ENCODE results near the gene NFAM1.

Gene NFAM1

GRCh38 chr22:42345458-42345857 is 86.7 kb downstream of the NFAM1 start:
- FAIRE-seq (no peak), DNase-seq (ENCODE audit: insufficient read length, low spot score) (no peak)
- TF ChIP-seq POU2F2 (IDR thresholded peaks at IDR 0.05; ENCODE audit: low read depth, low read length) (no peak), POLR2A (IDR thresholded peaks at IDR 0.05; ENCODE audit: low read depth, low read length) (no peak), PAX5 (IDR thresholded peaks at IDR 0.05; ENCODE audit: insufficient read depth, low read length, severe bottlenecking) (no peak), TAF1 (IDR thresholded peaks at IDR 0.05; ENCODE audit: low read depth, low read length) (no peak), SPI1 (IDR thresholded peaks at IDR 0.05; ENCODE audit: low read depth, low read length) (no peak), POLR2AphosphoS5 (IDR thresholded peaks at IDR 0.05; ENCODE audit: low read depth, low read length) (no peak)

- TF ChIP-seq TAF1 (IDR thresholded peaks at IDR 0.05; ENCODE audit: low read depth, low read length) (no peak), POU2F2 (IDR thresholded peaks at IDR 0.05; ENCODE audit: low read depth, low read length) (no peak), PAX5 (IDR thresholded peaks at IDR 0.05; ENCODE audit: insufficient read depth, low read length, severe bottlenecking) (no peak), POLR2AphosphoS5 (IDR thresholded peaks at IDR 0.05; ENCODE audit: low read depth, low read length) (no peak), SPI1 (IDR thresholded peaks at IDR 0.05; ENCODE audit: low read depth, low read length) (no peak), POLR2A (IDR thresholded peaks at IDR 0.05; ENCODE audit: low read depth, low read length) (no peak)
- FAIRE-seq, result no peak
- DNase-seq (ENCODE audit: insufficient read length, low spot score), result no peak
Observed at GRCh38 chr22:42344361-42344905, 87.8 kb downstream of the NFAM1 start.

GRCh38 chr22:42343531-42344081 is 88.6 kb downstream of the NFAM1 start:
- TF ChIP-seq POLR2AphosphoS5 (IDR thresholded peaks at IDR 0.05; ENCODE audit: low read depth, low read length) (no peak), POU2F2 (IDR thresholded peaks at IDR 0.05; ENCODE audit: low read depth, low read length) (no peak), POLR2A (IDR thresholded peaks at IDR 0.05; ENCODE audit: low read depth, low read length) (no peak), SPI1 (IDR thresholded peaks at IDR 0.05; ENCODE audit: low read depth, low read length) (no peak), PAX5 (IDR thresholded peaks at IDR 0.05; ENCODE audit: insufficient read depth, low read length, severe bottlenecking) (no peak), TAF1 (IDR thresholded peaks at IDR 0.05; ENCODE audit: low read depth, low read length) (no peak)
- FAIRE-seq (no peak), DNase-seq (ENCODE audit: insufficient read length, low spot score) (peak; percentile 53)

- TF ChIP-seq TAF1 (IDR thresholded peaks at IDR 0.05; ENCODE audit: low read depth, low read length) (no peak), PAX5 (IDR thresholded peaks at IDR 0.05; ENCODE audit: insufficient read depth, low read length, severe bottlenecking) (no peak), POLR2A (IDR thresholded peaks at IDR 0.05; ENCODE audit: low read depth, low read length) (no peak), SPI1 (IDR thresholded peaks at IDR 0.05; ENCODE audit: low read depth, low read length) (no peak)
- DNase-seq (ENCODE audit: insufficient read length, low spot score), result no peak
- no peak for FAIRE-seq
Observed at GRCh38 chr22:42343121-42343454, 89.1 kb downstream of the NFAM1 start.

- no peak for DNase-seq (ENCODE audit: insufficient read length, low spot score)
- no peak for FAIRE-seq
- no peak for TF ChIP-seq SPI1 (IDR thresholded peaks at IDR 0.05; ENCODE audit: low read depth, low read length)
- TF ChIP-seq PAX5 (IDR thresholded peaks at IDR 0.05; ENCODE audit: insufficient read depth, low read length, severe bottlenecking), result no peak
- no peak for TF ChIP-seq POU2F2 (IDR thresholded peaks at IDR 0.05; ENCODE audit: low read depth, low read length)
- TF ChIP-seq POLR2A (IDR thresholded peaks at IDR 0.05; ENCODE audit: low read depth, low read length), result no peak
- TF ChIP-seq TAF1 (IDR thresholded peaks at IDR 0.05; ENCODE audit: low read depth, low read length), result no peak
- TF ChIP-seq POLR2AphosphoS5 (IDR thresholded peaks at IDR 0.05; ENCODE audit: low read depth, low read length), result no peak
Observed at GRCh38 chr22:42342426-42343120, 89.6 kb downstream of the NFAM1 start.

- FAIRE-seq (no peak), DNase-seq (ENCODE audit: insufficient read length, low spot score) (no peak)
- no peak for TF ChIP-seq SPI1 (IDR thresholded peaks at IDR 0.05; ENCODE audit: low read depth, low read length)
- TF ChIP-seq TAF1 (IDR thresholded peaks at IDR 0.05; ENCODE audit: low read depth, low read length), result no peak
- TF ChIP-seq POU2F2 (IDR thresholded peaks at IDR 0.05; ENCODE audit: low read depth, low read length), result no peak
Observed at GRCh38 chr22:42341779-42342178, 90.4 kb downstream of the NFAM1 start.

GRCh38 chr22:42340829-42341383 is 91.3 kb downstream of the NFAM1 start:
- DNase-seq (ENCODE audit: insufficient read length, low spot score), result no peak

GRCh38 chr22:42340150-42340549 is 92.1 kb downstream of the NFAM1 start:
- TF ChIP-seq SPI1 (IDR thresholded peaks at IDR 0.05; ENCODE audit: low read depth, low read length), result no peak
- TF ChIP-seq PAX5 (IDR thresholded peaks at IDR 0.05; ENCODE audit: insufficient read depth, low read length, severe bottlenecking), result no peak
- no peak for TF ChIP-seq POU2F2 (IDR thresholded peaks at IDR 0.05; ENCODE audit: low read depth, low read length)
- TF ChIP-seq POLR2A (IDR thresholded peaks at IDR 0.05; ENCODE audit: low read depth, low read length), result no peak
- TF ChIP-seq TAF1 (IDR thresholded peaks at IDR 0.05; ENCODE audit: low read depth, low read length), result no peak
- TF ChIP-seq POLR2AphosphoS5 (IDR thresholded peaks at IDR 0.05; ENCODE audit: low read depth, low read length), result no peak
- no peak for FAIRE-seq
- DNase-seq (ENCODE audit: insufficient read length, low spot score), result no peak

More at GRCh38 chr22:42340829-42341383, 91.3 kb downstream of the NFAM1 start:
- no peak for FAIRE-seq
- no peak for TF ChIP-seq POLR2AphosphoS5 (IDR thresholded peaks at IDR 0.05; ENCODE audit: low read depth, low read length)

GRCh38 chr22:42338479-42338878 is 93.7 kb downstream of the NFAM1 start:
- FAIRE-seq (no peak), DNase-seq (ENCODE audit: insufficient read length, low spot score) (no peak)
- TF ChIP-seq SPI1 (IDR thresholded peaks at IDR 0.05; ENCODE audit: low read depth, low read length) (no peak), POLR2AphosphoS5 (IDR thresholded peaks at IDR 0.05; ENCODE audit: low read depth, low read length) (no peak), TAF1 (IDR thresholded peaks at IDR 0.05; ENCODE audit: low read depth, low read length) (no peak), PAX5 (IDR thresholded peaks at IDR 0.05; ENCODE audit: insufficient read depth, low read length, severe bottlenecking) (no peak), POLR2A (IDR thresholded peaks at IDR 0.05; ENCODE audit: low read depth, low read length) (no peak), POU2F2 (IDR thresholded peaks at IDR 0.05; ENCODE audit: low read depth, low read length) (no peak)

GRCh38 chr22:42337356-42337755 is 94.8 kb downstream of the NFAM1 start:
- no peak for DNase-seq (ENCODE audit: insufficient read length, low spot score)
- TF ChIP-seq PAX5 (IDR thresholded peaks at IDR 0.05; ENCODE audit: insufficient read depth, low read length, severe bottlenecking), result no peak
- TF ChIP-seq POLR2AphosphoS5 (IDR thresholded peaks at IDR 0.05; ENCODE audit: low read depth, low read length), result no peak
- TF ChIP-seq POU2F2 (IDR thresholded peaks at IDR 0.05; ENCODE audit: low read depth, low read length), result no peak
- TF ChIP-seq POLR2A (IDR thresholded peaks at IDR 0.05; ENCODE audit: low read depth, low read length), result no peak
- TF ChIP-seq SPI1 (IDR thresholded peaks at IDR 0.05; ENCODE audit: low read depth, low read length), result no peak
- TF ChIP-seq TAF1 (IDR thresholded peaks at IDR 0.05; ENCODE audit: low read depth, low read length), result no peak
- FAIRE-seq, result no peak
